DOHH2 (cell line): ENCODE measurements around the gene MMP1.

Experiments
- CTCF ChIP-seq: fragments of 200-600 bp; sonication (generic); IDR thresholded peaks from one replicate; pipeline ENCODE4 v1.5.1; 2014; ENCODE audit warnings: antibody characterized with exemption, mild to moderate bottlenecking, low read depth, low read length; ENCODE audit not compliant: poor library complexity, severe bottlenecking
- EZH2phosphoT487 ChIP-seq: fragments of 200-600 bp; sonication (generic); IDR thresholded peaks from 2 replicates; pipeline ENCODE4 v1.6.1; 2017; ENCODE audit warnings: borderline replicate concordance, mild to moderate bottlenecking, antibody characterized with exemption, low read length, moderate library complexity, mixed read lengths

GRCh38 chr11:102767800-102768199 lies 30.2 kb downstream of the MMP1 start:
- no peak for TF ChIP-seq CTCF
- TF ChIP-seq EZH2phosphoT487 = no peak
